LNCaP clone FGC (cell line): ENCODE data around the gene SDCCAG8.
A peak's percentile ranks its signal among the peaks of the same experiment; 100 is the strongest.

ENCODE experiments used
- DNase-seq: peaks from one replicate; pipeline ENCODE4 v3.0.0-alpha.2; 2011; ENCODE audit warnings: low read depth
- H3K4me3 ChIP-seq: 2 replicates; pipeline ENCODE4 v1.5.1; 2011; ENCODE audit warnings: mild to moderate bottlenecking, low read depth, low read length, control low read depth
- CTCF ChIP-seq: IDR thresholded peaks from 2 replicates; pipeline ENCODE4 v1.5.1; 2012; ENCODE audit warnings: mild to moderate bottlenecking; ENCODE audit not compliant: control insufficient read depth, insufficient read depth; ENCODE audit errors: extremely low read depth

The SDCCAG8 gene

GRCh38 chr1:243409284-243409683 lies 153.4 kb downstream of the SDCCAG8 start:
- TF ChIP-seq CTCF, result peak; percentile 46
- no peak overlapping the region for H3K4me3 ChIP-seq
- DNase-seq, result no peak

- H3K4me3 ChIP-seq, result no peak overlapping the region
- peak; percentile 79 for DNase-seq
- no peak for TF ChIP-seq CTCF
These were observed 155.6 kb downstream of the SDCCAG8 start for GRCh38 chr1:243411472-243411871.

GRCh38 chr1:243413431-243414151 lies 157.8 kb downstream of the SDCCAG8 start:
- no peak for DNase-seq

GRCh38 chr1:243414152-243414494 lies 158.3 kb downstream of the SDCCAG8 start:
- no peak overlapping the region for H3K4me3 ChIP-seq
- no peak for TF ChIP-seq CTCF
- no peak for DNase-seq

More at GRCh38 chr1:243413431-243414151, 157.8 kb downstream of the SDCCAG8 start:
- TF ChIP-seq CTCF, result no peak
- H3K4me3 ChIP-seq, result no peak overlapping the region

GRCh38 chr1:243415663-243416408 lies 160.0 kb downstream of the SDCCAG8 start:
- no peak for DNase-seq
- H3K4me3 ChIP-seq, result no peak overlapping the region
- TF ChIP-seq CTCF, result no peak

- no peak for DNase-seq
- no peak overlapping the region for H3K4me3 ChIP-seq
- no peak for TF ChIP-seq CTCF
These were observed 160.7 kb downstream of the SDCCAG8 start for GRCh38 chr1:243416495-243416894.
